ENCODE data around the gene NAALADL2.

- TF ChIP-seq RAD21 (conservative IDR thresholded peaks at IDR 0.05) (no peak), CTCF (IDR thresholded peaks at IDR 0.05; ENCODE audit: poor library complexity, severe bottlenecking) (no peak)
Measured at GRCh38 chr3:175212896-175213295, 353.8 kb downstream of the NAALADL2 start.
